ENCODE measurements around the gene GASK1B. TPM values are rescaled to one million over a fixed set of nuclear protein-coding genes. Genes with fewer than 3 reads are reported as not detected.

Gene GASK1B
- total and polyA plus RNA-seq, 2 donors (not counting 3 experiments of a cell fraction or from before 2014, with no cell fraction given) = 160 to 235 TPM

- FAIRE-seq = no peak
- BruUV-seq (replicated peaks) = no TSS peak
- intact Hi-C loops (cut with micrococcal nuclease) = no loop called here
- no peak for DNase-seq (ENCODE audit: low read depth, low spot score)
- Histone ChIP-seq H4K20me1 (replicated peaks; ENCODE audit: control insufficient read depth, extremely low read depth, insufficient read depth, low read length) (no peaks in the 10 kb centered on the region), H3K9ac (replicated peaks; ENCODE audit: extremely low read depth, insufficient read depth, low read length) (no peak overlapping the region), H3K9me3 (replicated peaks; ENCODE audit: control insufficient read depth, insufficient read depth, low read length) (no peaks in the 10 kb centered on the region), H3K4me1 (ENCODE audit: control insufficient read depth, extremely low read depth, insufficient read depth, low read length) (no peaks in the 10 kb centered on the region), H3K27me3 (ENCODE audit: control insufficient read depth in 2 of 2, insufficient read depth in 2 of 2, low read length in 2 of 2) (no peaks in the 10 kb centered on the region), H3K9me1 (replicated peaks; ENCODE audit: control insufficient read depth, extremely low read depth, insufficient read depth, low read length) (no peaks in the 10 kb centered on the region), H3K27ac (ENCODE audit: insufficient read depth, low read depth, low read length) (no peak overlapping the region), H3K79me2 (ENCODE audit: control insufficient read depth, insufficient read depth, low read length) (no peaks in the 10 kb centered on the region), H3K4me2 (ENCODE audit: insufficient read depth, low read length) (no peak overlapping the region), H3K36me3 (ENCODE audit: control insufficient read depth in 2 of 2, extremely low read depth in 1 of 2, insufficient read depth in 2 of 2, low read length in 2 of 2) (peaks cover 0 to 5% of the 10 kb centered on the region in 2 experiments), H3K4me3 (replicated peaks in 1 of 3; ENCODE audit: insufficient read depth in 1 of 3, low read depth in 1 of 3, low read length in 3 of 3) (no peak overlapping the region), H2AFZ (ENCODE audit: low read depth, low read length) (no peak overlapping the region)
- TF ChIP-seq, protein P1, sequence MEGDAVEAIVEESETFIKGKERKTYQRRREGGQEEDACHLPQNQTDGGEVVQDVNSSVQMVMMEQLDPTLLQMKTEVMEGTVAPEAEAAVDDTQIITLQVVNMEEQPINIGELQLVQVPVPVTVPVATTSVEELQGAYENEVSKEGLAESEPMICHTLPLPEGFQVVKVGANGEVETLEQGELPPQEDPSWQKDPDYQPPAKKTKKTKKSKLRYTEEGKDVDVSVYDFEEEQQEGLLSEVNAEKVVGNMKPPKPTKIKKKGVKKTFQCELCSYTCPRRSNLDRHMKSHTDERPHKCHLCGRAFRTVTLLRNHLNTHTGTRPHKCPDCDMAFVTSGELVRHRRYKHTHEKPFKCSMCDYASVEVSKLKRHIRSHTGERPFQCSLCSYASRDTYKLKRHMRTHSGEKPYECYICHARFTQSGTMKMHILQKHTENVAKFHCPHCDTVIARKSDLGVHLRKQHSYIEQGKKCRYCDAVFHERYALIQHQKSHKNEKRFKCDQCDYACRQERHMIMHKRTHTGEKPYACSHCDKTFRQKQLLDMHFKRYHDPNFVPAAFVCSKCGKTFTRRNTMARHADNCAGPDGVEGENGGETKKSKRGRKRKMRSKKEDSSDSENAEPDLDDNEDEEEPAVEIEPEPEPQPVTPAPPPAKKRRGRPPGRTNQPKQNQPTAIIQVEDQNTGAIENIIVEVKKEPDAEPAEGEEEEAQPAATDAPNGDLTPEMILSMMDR (IDR thresholded peaks at IDR 0.05; ENCODE audit: extremely low read depth in 1 of 2, insufficient read depth in 1 of 2, low read depth in 1 of 2, low read length in 2 of 2) = no peak
- TF ChIP-seq MYC (IDR thresholded peaks at IDR 0.05; ENCODE audit: low read depth, low read length) (no peak), POLR2AphosphoS5 (IDR thresholded peaks at IDR 0.05; ENCODE audit: insufficient read depth, low read depth, low read length) (no peak), GATA2 (IDR thresholded peaks at IDR 0.05; ENCODE audit: insufficient read depth, insufficient read length, low read depth, low read length) (no peak), EZH2 (IDR thresholded peaks at IDR 0.05; ENCODE audit: borderline replicate concordance, low read depth, low read length, severe bottlenecking) (no peak), JUN (IDR thresholded peaks at IDR 0.05; ENCODE audit: borderline replicate concordance, insufficient read depth, insufficient read length, low read depth) (no peak), FOS (IDR thresholded peaks at IDR 0.05; ENCODE audit: borderline replicate concordance, insufficient read depth, low read length) (no peak), POLR2A (IDR thresholded peaks at IDR 0.05; ENCODE audit: low read depth, low read length) (no peak)
- TF ChIP-seq, protein P2, sequence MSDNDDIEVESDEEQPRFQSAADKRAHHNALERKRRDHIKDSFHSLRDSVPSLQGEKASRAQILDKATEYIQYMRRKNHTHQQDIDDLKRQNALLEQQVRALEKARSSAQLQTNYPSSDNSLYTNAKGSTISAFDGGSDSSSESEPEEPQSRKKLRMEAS (IDR thresholded peaks at IDR 0.05; ENCODE audit: insufficient read depth, insufficient read length) = no peak
- CTCF ChIA-PET = no interaction called here
- POLR2A ChIA-PET = no interaction called here
- dilution Hi-C loops (cut with MboI; ENCODE audit: extremely low pct_ligation_motif_present, low sequenced_read_pairs) = no loop called here
Measured at GRCh38 chr4:158217763-158218162, 44.9 kb upstream of the GASK1B start.
